Transverse colon (tissue), 4 donors: ENCODE data around the gene TJP1.

Source experiments
- CTCF ChIP-seq, 5 experiments: fragments of 200-600 bp in 3 of 5; fragments of 450-650 bp in 2 of 5; sonication (generic) in 3 of 5; IDR thresholded peaks; 1 replicate in 2 of 5; 2 replicates in 3 of 5; pipeline ENCODE4 v1.5.1; 2016 to 2017; ENCODE audit warnings: antibody characterized with exemption in 5 of 5, inconsistent platforms in 3 of 5, mild to moderate bottlenecking in 2 of 5, moderate library complexity in 1 of 5
- POLR2AphosphoS5 ChIP-seq, 3 donors: sonication (generic); formaldehyde crosslinking; IDR thresholded peaks; one replicate each; pipeline ENCODE4 v1.6.1; 2016; ENCODE audit warnings: antibody characterized with exemption in 3 of 3

GRCh38 chr15:29818141-29818540 is 4.1 kb downstream of the TJP1 start:
- TF ChIP-seq POLR2AphosphoS5 (IDR thresholded peaks at IDR 0.05) (no peak), CTCF (IDR thresholded peaks at IDR 0.05) (no peak)
